Stimulated activated CD4-positive, alpha-beta T cell treated with anti-CD3 and anti-CD28 coated beads, Interleukin-2, amount 100 ng/mL, for 48 hours (primary cell): ENCODE measurements around the gene EMILIN2.
"Not testable (repeated sequence)": the region's sequence is repeated elsewhere in the genome, so short reads cannot be mapped to it uniquely, and the experiment has no call there.

Experiments
- DNase-seq, 2 donors: peaks; one replicate each; pipeline ENCODE4 v3.0.0-alpha.2; 2020

EMILIN2 gene

DNA sequence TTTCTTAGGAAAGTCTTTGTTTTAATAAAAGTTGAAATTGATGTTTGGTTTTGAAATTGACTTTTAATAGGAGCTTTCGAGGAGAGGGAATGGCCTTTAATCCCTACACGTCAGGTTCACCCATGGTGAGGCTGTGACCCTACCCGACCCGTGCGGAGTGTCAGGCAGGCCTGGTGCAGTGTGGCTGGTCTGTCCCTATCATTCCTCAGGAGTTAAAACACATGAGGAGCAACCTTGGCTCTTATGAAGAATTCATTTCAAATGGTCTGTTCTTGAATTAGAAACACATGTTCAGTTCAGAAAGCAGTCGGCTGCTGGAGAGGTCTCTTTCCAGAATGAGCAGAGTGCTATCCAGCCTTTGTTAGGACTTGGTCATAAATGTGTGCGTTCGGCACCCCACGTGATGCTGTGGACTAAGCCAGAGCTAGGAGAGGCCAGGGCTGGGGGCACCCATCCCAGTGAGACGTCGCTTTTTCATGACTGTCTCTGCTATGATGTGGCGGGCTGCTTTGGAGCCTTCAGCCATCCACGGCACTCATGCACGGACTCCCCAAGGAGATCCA, 54.7 kb downstream of the EMILIN2 start:
- DNase-seq: no peak

DNA sequence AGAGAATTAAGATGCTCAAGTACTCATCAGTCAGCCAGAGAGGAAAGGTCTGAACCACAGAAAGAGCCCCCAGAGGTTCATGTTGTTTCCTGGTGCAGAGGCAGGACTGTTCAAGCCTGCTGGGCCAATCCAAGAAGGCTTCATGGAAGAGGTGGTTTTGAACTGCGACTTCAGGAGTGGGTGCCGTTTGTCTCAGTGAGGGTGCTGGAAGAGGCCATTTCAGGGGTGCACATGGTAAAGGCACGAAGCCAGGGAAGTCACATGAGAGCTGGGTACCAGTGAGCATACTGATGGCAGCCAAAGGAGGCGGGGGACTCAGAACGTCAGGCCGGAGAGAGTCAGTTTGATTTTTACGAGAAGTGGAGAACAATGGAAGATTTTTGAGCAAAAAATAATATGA, 55.5 kb downstream of the EMILIN2 start:
- no peak for DNase-seq

DNA sequence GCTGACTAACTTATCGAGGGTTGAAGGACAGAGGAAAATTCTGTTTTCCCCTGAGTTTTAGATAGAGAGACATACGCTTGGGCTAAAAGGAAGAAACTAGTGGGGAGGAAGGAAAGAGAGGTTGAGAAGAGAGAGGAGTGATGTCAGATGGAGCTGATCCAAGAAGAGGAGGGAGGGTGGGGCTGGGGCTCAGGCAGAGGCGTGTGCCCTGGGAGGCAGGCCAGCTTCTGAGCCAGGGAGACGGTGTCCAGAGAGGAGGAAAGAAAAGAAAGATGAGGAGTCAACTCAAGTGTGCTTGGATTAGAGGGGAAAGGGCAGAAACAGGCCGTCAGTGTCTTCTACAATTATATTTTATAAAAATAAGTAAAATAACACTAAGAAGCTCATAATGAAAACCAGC, 56.2 kb downstream of the EMILIN2 start:
- no peak for DNase-seq

DNA sequence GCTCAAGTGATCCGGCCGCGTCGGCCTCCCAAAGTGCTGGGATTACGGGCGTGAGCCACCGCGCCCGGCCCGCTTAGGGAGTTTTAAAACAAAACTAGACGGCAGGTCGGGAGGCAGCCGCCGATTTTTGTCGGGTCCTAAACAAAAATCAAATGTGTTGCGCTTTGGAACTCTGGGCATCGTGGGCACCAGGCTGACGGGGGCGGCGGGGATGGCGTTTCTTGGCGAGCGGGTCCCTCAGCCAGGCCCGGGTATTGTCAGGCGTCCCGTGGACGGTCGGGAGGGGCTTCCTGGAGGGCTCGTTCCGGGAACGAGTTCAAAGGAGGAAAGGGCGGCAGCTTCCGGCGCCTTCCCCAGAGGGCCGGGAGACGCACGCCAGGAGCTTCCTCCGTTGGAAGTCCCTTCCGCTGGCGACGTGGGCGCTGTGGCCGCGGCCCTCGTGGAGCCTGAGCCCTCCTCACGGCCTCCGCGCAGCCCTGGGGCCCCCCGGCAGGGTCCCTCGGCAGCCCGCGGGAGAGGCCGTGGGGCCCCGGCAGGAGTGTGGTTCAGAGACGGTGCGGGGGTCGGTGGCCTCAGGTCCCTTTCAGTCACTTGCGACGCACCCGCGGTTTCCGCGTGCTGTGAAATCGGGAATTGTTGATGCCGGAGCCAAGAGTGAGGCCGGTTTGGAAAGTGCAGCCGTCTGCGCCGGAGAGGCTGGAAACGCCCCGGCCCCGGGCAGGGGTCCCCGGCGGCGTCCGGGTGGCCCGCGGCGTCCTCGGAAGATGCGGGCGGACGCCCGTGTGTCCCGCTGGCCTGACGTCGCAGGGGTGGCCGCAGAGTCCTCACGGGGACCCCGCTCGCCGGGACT, 59.3 kb downstream of the EMILIN2 start:
- peak; percentile 36 to 38 for DNase-seq

DNA sequence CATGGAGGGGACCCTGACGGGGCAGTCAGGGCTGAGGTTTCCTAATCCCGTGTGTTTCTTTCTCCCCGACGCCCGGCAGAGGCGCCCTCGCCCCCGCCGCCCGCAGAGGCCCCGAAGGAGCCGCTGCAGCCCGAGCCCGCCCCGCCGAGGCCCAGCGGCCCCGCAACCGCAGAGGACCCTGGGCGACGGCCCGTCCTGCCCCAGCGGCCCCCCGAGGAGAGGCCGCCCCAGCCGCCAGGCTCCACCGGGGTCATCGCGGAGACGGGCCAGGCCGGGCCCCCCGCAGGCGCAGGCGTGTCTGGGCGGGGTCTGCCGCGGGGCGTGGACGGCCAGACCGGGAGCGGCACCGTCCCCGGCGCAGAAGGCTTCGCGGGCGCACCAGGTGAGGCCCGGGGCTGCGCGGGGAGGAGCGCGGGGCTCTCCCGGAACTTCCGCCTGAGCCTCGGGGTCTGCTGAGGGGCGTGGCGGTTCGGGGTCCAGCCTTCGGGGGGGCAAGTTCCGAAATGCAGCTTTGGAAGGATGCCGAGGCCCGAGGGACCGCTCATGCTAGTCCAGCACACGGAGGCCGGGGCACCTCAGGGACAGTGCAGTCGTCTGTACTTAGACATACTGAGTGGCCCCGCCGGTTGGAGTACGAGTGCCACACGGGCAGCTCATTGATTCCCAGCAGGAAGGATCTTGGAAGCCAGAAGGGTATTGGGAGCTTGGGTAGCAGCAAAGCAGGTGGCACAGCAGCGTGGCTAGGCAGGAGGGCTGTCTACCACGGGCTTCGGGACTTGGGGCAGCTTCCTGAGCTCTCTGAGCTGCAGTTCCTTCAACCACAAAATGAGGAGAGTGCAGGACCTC, 60.1 kb downstream of the EMILIN2 start:
- peak; percentile 37 to 38 for DNase-seq

DNA sequence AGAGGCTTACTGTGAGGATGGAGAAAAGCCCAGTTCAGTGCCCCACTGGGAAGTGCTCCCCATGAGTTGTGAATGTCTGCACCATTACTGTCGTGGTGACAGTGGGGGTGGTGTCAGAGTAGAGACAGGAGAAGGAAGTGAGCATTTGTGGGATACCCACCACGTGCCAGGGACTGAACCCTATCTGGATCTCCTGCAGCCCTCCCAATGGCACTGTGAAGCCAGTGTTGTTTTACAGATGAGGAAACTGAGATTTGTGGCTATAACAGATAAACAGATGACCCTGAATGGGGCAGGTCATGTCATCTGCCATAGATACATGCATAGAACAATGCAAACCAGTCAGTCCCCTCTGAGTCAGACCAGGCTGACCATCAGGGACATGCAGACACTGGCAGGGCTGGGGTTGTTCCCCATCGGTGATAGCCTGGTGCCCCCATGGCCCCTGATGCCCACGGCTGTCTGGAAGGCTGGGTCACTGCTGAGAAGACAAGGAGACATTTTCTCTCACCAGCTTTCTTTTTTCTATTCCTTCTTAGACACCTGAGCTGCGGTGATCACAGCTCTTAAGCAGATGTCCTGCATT, 60.8 kb downstream of the EMILIN2 start:
- DNase-seq: no peak

DNA sequence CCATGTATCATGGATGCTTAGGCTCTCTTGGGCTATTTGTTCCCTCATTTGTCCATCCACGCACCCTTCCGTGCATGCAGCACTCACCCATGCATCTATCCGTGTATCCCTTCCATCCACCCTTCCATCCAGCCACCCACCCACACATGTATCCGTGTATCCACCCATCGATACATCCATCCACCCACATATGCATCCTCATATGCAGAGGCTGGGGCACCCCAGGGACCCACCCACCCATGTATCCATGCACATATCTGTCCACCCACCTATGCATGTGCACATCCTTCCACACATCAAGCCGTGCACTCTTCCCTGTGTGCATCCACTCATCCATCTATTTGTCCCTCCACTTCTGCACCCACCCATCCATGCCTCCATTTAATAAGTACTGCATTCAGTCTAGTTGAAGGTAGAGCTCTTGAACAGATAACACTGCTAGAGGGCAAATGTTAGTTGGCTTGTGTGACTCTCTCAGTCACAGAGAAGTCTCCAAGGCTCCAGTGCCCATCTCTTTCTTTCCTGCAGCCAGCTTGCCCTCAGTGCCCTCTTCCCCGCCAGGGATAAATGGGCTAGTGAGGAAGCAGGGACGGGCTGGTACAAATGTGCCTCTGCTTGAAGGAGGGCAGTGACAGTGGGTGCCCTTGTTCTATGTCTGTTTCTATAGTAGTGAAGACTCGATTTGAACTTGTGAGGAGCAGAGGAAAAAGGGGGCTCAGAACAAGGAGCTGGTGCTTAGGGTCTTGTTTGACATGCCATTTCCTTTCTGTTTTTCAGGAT, 61.5 kb downstream of the EMILIN2 start:
- DNase-seq: no peak

DNA sequence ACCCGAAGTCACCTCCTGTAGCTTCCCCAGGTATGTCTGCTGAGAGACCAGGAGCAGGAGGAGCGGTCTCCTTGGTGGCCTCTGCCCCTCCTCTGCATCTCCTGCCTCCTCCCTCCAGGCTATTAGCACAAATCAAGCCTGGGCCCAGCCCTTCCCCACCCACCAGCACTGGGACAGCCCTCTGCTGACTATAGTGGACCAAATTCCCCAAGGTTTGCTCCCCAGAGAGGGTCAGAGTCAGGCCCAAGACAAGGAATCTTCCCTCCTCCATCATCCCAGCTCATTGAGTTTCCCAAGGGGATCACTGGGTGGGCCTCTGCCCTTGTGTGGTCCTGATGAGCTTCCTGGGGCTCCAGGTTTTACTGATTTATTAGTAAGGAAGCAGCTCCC, 62.1 kb downstream of the EMILIN2 start:
- no peak for DNase-seq

DNA sequence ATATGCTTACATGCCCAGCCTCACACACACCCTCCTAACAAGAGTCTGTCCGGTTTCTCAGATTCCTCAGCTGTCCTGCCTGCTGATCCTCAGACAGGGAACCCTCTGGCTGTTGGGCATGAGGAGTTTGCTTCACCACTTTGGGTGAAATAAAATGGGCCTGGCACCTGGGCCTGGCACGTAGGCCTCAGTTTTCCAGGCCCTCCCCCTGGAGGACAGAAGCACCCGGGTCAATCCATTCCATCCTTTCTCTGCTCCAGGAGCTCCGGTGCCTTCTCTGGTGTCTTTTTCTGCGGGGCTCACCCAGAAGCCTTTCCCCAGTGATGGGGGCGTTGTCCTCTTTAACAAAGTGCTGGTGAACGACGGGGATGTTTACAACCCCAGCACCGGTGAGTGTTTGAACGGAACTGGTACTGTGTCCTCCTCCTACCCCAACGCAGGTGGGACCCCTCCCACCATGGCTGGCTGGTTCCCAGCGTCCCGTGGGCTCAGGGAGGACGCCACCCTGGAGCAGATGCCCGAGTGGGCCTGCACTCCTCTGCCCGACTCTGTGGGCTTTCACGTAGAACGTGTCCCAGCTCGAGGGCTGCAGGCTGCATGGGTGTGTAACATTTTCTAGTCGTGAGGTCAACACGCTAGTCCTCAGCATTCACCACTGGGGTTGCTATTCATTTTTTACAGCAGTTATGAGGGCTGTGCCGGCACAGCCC, 62.8 kb downstream of the EMILIN2 start:
- no peak for DNase-seq

DNA sequence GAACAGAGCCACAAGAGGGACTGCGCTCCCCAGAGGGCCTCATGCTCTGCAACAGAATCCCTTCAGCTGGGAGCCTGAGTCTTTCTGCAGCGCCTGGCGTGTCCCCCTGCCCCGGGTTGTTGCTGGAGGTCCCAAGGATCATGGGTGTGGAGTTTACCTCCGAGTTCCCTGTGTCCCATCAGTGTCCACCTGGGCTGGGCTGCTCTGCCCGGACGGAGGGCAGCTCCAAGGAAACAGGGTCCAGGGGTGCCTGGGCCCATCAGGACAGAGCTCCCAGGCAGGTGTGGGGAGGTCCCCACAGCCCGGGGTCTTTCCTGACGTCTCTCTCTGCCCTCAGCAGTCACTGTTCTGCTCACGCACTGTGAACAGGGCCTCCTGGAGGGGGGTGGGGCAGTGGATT, 63.5 kb downstream of the EMILIN2 start:
- no peak for DNase-seq

DNA sequence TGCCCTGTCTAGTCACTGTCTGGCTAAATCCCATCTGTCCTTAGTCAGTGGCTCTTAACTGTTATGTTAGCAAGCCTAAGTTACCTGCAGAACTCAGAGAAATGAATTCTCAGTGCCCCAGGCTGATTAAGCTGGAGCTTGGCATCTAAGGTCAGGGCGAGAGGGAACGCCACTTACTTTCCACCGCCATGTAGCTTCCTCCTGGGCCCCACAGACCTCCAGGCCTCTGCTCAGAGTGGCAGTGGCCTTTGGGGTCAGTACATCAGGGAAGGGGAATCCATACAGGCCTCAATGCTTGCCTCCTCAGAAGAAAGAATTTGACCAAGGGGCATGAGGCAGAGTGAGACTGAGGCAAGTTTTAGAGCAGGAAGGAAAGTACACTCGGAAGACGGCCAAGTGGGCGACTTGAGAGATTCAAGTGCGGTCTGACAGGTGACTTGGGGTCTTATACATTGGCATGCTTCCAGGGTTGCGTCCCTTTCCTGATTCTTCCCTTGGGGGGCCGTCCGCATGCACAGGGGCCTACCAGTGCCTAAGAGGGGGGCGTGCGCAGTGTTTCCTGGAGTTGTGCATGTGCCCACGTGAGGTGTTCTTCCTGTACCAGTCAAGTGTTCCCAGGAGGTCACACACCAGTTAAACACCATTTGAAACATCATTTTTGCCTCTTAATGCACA, 64.1 kb downstream of the EMILIN2 start:
- no peak for DNase-seq

DNA sequence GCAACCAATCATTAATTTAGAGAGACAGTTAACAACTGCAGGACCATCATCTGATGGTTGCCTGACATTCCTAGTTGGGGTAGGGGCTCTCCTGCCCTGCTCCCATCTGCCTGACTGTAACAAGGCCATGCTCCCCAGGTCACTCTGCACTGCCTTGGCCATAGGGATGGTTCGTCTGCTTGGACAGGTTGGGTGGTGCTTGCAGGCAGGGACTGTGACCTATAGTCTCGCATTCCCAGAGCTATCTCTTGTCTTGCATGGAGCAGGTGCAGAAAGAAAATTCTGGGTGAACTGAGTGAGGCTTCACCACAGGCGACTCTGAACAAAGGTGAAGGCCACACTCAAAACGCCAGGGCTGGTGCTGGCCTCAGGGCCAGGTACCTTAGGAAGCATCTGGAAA, 64.7 kb downstream of the EMILIN2 start:
- no peak for DNase-seq

DNA sequence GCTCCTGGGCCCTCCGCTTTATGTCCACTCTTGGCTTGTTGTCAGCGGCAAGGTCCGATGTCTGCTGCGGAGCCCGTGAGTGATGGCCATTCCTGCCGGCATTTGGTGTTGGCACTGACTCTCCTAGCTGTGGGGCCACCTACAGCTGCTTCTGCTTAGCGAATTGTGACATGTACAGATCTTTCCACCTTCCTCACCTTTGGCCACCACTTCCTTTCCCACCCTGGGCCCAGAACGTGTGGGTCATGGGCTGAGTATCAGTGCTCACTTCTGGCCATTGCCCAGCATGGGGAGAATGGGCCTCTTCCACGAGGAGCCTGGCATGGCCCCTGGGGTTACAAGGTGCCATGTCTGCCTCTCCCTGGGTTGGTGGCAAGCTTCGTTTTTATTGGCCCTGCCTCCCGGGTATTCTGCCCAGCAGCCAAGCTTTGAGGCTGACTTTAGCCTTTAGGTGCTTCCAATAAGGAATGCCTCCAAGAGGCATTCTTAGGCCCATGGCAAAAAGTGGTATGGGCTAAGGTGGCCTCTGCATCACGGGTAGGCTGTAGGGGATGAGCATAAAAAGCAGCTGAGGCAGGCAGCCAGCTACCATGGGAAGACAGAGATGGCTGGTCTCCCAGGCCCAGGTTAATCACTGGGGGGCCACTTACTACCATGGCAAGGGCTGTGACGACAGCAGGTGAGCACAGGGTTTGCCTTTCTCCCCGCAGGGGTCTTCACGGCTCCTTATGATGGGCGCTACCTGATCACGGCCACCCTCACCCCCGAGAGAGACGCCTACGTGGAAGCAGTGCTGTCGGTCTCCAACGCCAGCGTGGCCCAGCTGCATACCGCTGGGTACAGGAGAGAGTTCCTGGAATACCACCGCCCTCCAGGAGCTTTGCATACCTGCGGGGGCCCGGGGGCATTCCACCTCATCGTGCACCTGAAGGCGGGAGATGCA, 65.8 kb downstream of the EMILIN2 start:
- no peak for DNase-seq

DNA sequence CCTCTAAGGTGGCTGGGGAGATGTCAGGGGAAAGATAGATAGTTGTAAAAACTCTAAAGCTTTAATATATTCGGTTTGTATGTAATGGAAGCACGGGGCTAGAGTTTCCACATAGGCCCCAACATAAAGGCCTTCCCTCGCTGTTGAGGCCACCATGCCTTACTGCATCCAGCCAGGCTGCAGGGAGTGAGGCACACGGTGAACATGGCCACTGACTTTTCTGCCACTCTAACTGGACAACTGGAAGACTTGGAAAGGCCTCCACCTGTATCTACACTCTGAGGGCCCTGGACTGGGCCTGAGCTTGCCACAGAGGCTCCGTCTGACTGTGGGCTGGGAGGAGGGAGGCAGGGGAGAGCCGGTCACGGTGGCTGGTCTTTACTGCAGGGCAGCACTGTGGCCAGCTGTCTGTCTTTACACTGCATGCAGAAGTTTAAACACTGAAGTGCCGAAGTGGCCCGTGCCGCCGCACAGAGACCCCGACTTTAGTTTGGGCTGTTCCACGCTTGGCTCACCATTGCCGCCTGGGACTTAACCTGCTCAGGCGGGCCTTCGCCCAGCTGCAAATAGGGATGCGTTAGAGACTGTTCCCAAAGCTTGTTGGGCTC, 66.7 kb downstream of the EMILIN2 start:
- DNase-seq: no peak

DNA sequence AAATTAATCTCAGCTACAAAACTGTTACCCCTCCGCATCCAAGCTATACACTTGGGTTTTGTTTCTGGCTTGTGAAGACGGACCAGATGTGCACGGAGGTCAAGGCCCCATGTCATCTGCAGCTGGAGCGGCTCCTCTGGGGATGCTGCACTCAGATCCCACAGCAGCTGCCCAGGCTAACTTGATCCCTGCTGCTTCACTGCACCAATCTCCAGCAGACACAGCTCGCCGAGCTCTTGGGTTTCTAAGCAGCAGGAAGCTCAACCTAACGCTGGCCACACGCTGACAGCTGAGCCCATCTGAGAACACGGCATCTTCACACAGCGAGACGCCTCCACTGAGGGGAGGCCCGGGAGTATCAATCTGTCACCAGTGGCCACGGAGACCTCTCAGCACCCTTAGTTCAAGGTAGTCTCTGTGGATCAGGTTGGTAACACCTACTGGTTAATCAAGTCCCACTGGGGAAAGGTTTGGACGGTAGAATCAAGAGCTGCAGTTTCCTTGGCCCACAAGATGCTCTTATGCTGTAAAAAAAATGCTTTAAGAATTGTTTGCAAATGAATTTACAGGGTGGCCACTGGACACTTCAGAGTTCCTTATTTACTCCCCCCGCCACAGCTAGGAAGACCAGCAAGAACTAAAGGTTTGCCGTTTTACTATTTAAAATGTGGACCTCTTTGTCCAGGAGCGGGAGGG, 67.5 kb downstream of the EMILIN2 start:
- DNase-seq: no peak

DNA sequence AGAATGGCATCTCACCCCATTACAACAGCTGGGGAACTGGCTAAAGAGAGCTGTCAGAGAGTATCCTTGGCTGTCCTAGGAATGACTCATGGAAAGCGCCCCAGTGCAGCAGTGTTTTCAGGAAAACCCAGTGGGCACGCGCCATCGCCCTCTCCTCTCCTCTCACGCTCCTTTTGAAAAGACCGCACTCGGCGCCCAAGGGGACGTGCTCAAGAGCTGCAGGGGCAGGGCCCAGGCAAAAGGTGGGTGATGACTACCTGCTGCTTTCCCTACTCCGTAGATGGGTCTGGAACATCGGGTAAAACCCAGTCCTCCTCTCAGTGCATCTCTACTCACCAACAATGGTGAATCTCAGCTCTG, 68.1 kb downstream of the EMILIN2 start:
- no peak for DNase-seq

DNA sequence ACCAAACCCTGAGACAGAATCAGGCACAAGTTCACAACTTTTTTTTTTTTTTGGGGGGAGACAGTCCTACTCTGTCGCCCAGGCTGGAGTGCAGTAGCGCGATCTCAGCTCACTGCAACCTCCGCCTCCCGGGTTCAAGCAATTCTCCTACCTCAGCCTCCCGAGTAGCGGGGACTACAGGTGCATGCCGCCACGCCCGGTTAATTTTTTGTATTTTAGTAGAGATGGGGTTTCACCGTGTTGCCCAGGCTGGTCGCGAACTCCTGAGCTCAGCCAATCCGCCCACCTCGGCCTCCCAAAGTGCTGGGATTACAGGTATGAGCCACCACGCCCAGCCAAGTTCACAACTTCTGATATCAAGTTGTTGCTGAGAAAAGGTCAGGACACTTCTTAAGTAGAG, 68.7 kb downstream of the EMILIN2 start:
- not testable (repeated sequence) for DNase-seq

DNA sequence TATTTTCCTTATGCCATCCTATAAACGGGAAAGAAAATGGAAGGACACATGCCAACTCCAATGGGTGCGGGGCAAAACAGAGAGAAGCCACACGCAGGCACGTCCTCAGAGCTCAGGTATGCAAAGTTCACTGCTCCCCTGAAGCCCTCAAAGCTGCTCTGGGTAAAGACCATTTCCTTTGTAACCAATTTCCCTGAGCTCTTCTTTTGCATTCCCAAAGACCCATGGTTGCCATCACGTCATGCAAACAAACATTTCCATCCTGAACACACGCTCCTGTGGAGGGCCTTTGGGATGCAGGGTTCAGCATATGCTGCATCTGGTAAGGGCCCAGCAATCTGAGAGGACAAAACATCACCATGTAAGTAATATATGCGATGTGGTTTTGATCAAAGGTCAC, 69.4 kb downstream of the EMILIN2 start:
- no peak for DNase-seq
